ENCODE data around the gene CAV1.

DNA sequence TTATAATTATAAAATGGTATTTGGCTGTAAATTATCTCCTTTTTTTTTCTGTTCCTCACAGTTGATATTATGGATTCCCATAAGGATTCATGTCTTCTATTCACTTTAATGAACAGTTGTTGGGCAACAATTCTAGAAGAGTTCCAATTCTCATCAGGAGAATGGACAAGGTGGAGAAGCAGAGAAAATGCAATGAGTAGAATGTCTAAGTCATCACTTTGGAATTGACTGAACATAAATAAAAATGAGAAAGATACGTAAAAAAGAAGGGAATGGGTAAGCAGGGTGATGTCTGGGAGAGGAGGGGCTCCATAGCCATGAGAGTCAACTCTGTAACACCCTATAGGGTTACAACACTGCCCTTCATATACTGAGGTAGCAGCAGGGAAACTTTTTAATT is 27.1 kb upstream of the CAV1 start:
- TF ChIP-seq CTCF (optimal IDR thresholded peaks at IDR 0.05 in 1 of 3, IDR thresholded peaks at IDR 0.05 in 1 of 3, conservative IDR thresholded peaks at IDR 0.05 in 1 of 3; ENCODE audit: extremely low read depth in 1 of 3, insufficient read depth in 2 of 3, low read length in 3 of 3) (no peak), EZH2 (IDR thresholded peaks at IDR 0.05; ENCODE audit: low read length) (no peak)
